A673 (cell line): Measurements from ENCODE around the gene TSPEAR.
"Not testable (repeated sequence)": the region's sequence is repeated elsewhere in the genome, so short reads cannot be mapped to it uniquely, and the experiment has no call there.

Source experiments
- EZH2 ChIP-seq: fragments of 200-600 bp; sonication (generic); IDR thresholded peaks from 2 replicates; pipeline ENCODE4 v1.6.1; 2017; ENCODE audit warnings: borderline replicate concordance, low read depth, mild to moderate bottlenecking, mixed read lengths, antibody characterized with exemption, low read length; ENCODE audit not compliant: poor library complexity, severe bottlenecking
- TF ChIP-seq, protein P1 (sequence below): fragments of 300-800, 200-600 bp; sonication (generic); conservative IDR thresholded peaks from 2 replicates; pipeline ENCODE4 v1.5.1; 2017; ENCODE audit warnings: low read depth, mild to moderate bottlenecking, antibody characterized with exemption, low read length, moderate library complexity, mixed read lengths

DNA sequence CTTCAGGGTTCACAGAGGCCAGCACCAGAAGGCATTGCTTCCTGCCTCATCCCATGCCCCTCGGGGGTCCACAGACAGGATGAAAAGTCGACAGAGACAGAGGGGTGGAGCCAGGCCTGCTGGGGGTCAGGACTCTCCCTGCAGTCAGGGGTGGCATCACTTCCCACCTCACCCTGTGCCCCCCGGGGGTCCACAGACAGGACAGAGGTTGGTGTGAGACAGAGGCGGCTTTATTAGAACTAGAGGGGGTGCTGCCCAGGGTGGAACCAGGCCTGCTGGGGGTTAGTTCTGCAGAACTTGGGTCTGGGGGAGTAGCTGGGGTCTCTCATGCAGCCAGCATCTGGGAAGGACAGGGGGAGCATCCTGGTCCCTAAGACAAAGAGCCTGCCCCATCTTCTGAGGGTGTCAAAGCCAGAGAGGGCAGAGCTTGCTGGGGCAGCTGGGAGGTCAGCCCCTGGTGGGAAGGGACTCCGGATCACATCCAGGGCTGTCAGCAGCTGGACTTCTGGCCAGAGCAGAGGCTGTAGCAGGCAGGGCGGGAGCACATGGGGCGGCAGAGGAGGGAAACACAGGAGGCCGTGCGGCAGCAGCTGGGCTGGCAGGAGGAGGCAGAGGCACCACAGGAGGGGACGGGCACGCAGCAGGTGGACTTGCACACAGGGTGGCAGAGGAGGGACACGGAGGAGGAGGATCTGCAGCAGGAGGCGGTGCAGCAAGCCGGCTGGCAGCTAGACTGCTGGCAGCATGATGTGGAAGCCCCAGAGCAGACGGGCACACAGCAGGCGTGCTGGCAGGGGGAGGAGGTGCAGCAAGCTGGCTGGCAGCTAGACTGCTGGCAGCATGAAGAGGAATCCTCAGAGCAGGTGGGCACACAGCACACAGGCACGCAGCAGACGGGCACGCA is 120.2 kb downstream of the TSPEAR start:
- TF ChIP-seq, protein P1, sequence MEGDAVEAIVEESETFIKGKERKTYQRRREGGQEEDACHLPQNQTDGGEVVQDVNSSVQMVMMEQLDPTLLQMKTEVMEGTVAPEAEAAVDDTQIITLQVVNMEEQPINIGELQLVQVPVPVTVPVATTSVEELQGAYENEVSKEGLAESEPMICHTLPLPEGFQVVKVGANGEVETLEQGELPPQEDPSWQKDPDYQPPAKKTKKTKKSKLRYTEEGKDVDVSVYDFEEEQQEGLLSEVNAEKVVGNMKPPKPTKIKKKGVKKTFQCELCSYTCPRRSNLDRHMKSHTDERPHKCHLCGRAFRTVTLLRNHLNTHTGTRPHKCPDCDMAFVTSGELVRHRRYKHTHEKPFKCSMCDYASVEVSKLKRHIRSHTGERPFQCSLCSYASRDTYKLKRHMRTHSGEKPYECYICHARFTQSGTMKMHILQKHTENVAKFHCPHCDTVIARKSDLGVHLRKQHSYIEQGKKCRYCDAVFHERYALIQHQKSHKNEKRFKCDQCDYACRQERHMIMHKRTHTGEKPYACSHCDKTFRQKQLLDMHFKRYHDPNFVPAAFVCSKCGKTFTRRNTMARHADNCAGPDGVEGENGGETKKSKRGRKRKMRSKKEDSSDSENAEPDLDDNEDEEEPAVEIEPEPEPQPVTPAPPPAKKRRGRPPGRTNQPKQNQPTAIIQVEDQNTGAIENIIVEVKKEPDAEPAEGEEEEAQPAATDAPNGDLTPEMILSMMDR: not testable (repeated sequence)
- TF ChIP-seq EZH2: not testable (repeated sequence)
